HUES48 (cell line): ENCODE data around the gene MSL3B.

ENCODE experiments used
- H3K27ac ChIP-seq: one replicate; pipeline ENCODE4 v1.7.0; 2013; ENCODE audit warnings: low read depth, low read length, inconsistent platforms
- H3K27me3 ChIP-seq: 2 replicates; pipeline ENCODE4 v1.6.1; 2013; ENCODE audit warnings: mild to moderate bottlenecking, low read length; ENCODE audit not compliant: control insufficient read depth, insufficient read depth
- H3K36me3 ChIP-seq: 2 replicates; pipeline ENCODE4 v1.6.1; 2013; ENCODE audit warnings: low read length; ENCODE audit not compliant: control insufficient read depth, insufficient read depth
- H3K4me1 ChIP-seq: 2 replicates; pipeline ENCODE4 v1.6.1; 2013; ENCODE audit warnings: mild to moderate bottlenecking, low read length; ENCODE audit not compliant: control insufficient read depth, insufficient read depth
- H3K4me3 ChIP-seq: 2 replicates; pipeline ENCODE4 v1.5.1; 2013; ENCODE audit warnings: mild to moderate bottlenecking, low read depth, low read length
- H3K9ac ChIP-seq: 2 replicates; pipeline ENCODE4 v1.6.1; 2013; ENCODE audit warnings: mild to moderate bottlenecking, low read depth, low read length, moderate library complexity
- H3K9me3 ChIP-seq: 2 replicates; pipeline ENCODE4 v1.6.1; 2013; ENCODE audit warnings: low read length; ENCODE audit not compliant: control insufficient read depth, insufficient read depth

Gene MSL3B

DNA sequence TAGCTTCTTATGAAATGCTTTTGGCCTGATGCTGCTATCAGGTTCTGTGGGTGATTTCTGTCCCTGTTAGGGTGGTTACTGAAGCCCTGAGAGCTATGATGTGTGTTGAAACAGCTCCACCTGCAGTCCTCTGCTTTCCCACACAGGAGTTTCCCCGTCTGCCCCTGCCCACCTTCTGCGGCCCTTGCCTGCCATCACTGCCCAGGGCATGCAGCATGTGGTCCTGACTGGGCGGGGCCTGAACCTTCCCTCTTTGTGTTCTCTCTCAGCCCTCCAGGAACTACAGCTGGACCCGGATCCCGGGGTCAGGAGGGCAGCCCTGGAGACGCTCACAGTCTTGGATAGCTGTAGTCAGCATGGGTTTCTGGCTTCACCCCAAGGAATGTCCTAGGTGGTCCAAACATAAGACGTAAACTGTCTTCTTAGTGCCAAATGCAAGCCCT lies 35.3 kb downstream of the MSL3B start:
- Histone ChIP-seq H3K27ac (no peak overlapping the region), H3K9me3 (no peaks in the 10 kb centered on the region), H3K36me3 (peaks cover 39% of the 10 kb centered on the region), H3K27me3 (no peaks in the 10 kb centered on the region), H3K4me1 (peaks cover 4% of the 10 kb centered on the region; the same call in 1 of the 2 replicates), H3K4me3 (no peak overlapping the region), H3K9ac (no peak overlapping the region)

GRCh38 chr2:233832414-233832813 lies 35.8 kb downstream of the MSL3B start:
- H3K9me3 ChIP-seq: no peaks in the 10 kb centered on the region
- peaks cover 4% of the 10 kb centered on the region; the same call in 1 of the 2 replicates for H3K4me1 ChIP-seq
- no peak overlapping the region for H3K4me3 ChIP-seq
- peaks cover 34% of the 10 kb centered on the region for H3K36me3 ChIP-seq
- no peak overlapping the region for H3K27ac ChIP-seq
- H3K27me3 ChIP-seq: no peaks in the 10 kb centered on the region
- H3K9ac ChIP-seq: no peak overlapping the region

- Histone ChIP-seq H3K9ac (no peak overlapping the region), H3K9me3 (no peaks in the 10 kb centered on the region), H3K27me3 (no peaks in the 10 kb centered on the region), H3K4me1 (peaks cover 4% of the 10 kb centered on the region; the same call in 1 of the 2 replicates), H3K27ac (no peak overlapping the region), H3K4me3 (no peak overlapping the region), H3K36me3 (peaks cover 31% of the 10 kb centered on the region)
These were observed 36.3 kb downstream of the MSL3B start for GRCh38 chr2:233831861-233832260.

DNA sequence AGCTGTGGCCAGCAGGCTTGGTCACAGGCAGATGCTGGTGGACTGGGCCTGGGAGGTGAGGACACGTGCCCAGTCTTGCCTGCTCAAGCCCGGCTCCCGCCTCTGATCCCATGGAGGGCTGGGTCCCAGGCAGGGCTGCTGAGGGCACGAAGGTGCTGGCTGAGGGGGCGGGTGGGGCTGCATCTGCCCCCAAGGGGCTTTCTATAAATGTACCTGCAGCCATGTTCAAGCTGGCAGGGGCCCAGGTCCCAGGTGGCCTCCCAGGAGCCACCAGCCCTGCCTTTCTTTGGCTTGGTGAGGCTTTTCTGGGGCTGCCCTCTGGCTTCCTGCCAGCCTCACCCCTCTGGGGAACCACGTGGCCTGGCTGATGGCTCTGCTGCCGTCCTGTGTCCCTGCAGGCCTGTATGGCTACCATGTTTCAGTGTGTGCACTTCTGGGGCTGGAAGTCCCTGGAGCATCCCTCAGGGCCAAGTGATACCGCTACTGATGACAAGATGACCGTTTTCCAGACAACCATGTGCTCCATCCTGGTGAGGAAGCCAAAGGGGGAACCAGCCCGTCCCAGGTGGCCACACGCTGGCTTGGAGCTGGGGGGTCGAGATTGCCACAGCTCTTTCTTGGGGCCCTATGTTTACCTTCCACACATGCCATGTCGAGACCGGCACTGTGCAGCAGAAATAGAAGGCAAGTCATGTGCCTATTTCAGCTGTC lies 37.0 kb downstream of the MSL3B start:
- no peak overlapping the region for H3K27ac ChIP-seq
- H3K36me3 ChIP-seq: peaks cover 24% of the 10 kb centered on the region
- peaks cover 4% of the 10 kb centered on the region; the same call in 1 of the 2 replicates for H3K4me1 ChIP-seq
- H3K9ac ChIP-seq: no peak overlapping the region
- no peaks in the 10 kb centered on the region for H3K27me3 ChIP-seq
- H3K4me3 ChIP-seq: no peak overlapping the region
- no peaks in the 10 kb centered on the region for H3K9me3 ChIP-seq

- Histone ChIP-seq H3K9ac (no peak overlapping the region), H3K27ac (no peak overlapping the region), H3K4me1 (peaks cover 4% of the 10 kb centered on the region; the same call in 1 of the 2 replicates)
These were observed 37.9 kb downstream of the MSL3B start for GRCh38 chr2:233830111-233830802.

GRCh38 chr2:233829193-233830110 lies 38.7 kb downstream of the MSL3B start:
- H3K36me3 ChIP-seq: peaks cover 7% of the 10 kb centered on the region
- H3K4me3 ChIP-seq: no peak overlapping the region
- H3K9me3 ChIP-seq: no peaks in the 10 kb centered on the region
- H3K27ac ChIP-seq: no peak overlapping the region
- no peak overlapping the region for H3K9ac ChIP-seq
- peaks cover 4% of the 10 kb centered on the region; the same call in 1 of the 2 replicates for H3K4me1 ChIP-seq
- H3K27me3 ChIP-seq: no peaks in the 10 kb centered on the region

More at GRCh38 chr2:233830111-233830802, 37.9 kb downstream of the MSL3B start:
- Histone ChIP-seq H3K27me3 (no peaks in the 10 kb centered on the region), H3K9me3 (no peaks in the 10 kb centered on the region), H3K36me3 (peaks cover 15% of the 10 kb centered on the region), H3K4me3 (no peak overlapping the region)

DNA sequence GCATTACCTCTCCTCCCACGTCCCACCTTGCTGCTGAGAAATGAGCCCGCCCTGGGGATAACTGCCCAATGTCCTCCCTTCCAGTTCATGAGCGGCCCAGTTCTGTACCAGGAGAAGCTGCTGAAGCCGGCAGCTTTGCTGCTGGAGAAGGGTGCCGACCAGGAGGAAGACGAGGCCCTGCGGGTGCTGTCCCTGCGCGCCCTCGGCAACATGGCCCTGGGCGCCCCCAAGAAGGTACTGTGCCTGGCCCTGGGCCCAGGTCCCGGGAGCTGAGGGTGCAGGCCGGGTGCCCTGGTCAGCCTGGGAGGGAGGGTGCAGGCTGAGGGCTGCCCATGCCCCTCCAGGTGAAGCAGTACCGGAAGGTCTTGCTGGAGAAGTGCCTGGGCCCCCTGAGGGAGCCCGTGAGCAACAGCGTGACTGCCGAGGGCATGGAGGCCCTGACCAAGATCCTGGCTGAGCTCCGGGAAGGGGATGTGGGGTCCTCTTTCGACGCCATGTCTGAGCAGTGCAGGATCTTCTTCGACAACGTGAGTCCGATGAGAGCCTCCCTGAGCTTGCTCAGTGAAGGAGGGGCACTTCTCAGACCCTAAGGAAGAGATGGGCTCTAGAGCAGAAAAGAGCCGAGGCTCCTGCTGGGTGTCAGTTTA lies 39.5 kb downstream of the MSL3B start:
- no peak overlapping the region for H3K9ac ChIP-seq
- no peaks in the 10 kb centered on the region for H3K27me3 ChIP-seq
- no peaks in the 10 kb centered on the region for H3K36me3 ChIP-seq
- H3K4me1 ChIP-seq: peaks cover 4% of the 10 kb centered on the region; the same call in 1 of the 2 replicates
- no peaks in the 10 kb centered on the region for H3K9me3 ChIP-seq
- no peak overlapping the region for H3K4me3 ChIP-seq
- no peak overlapping the region for H3K27ac ChIP-seq

- Histone ChIP-seq H3K27me3 (no peaks in the 10 kb centered on the region), H3K4me1 (no peaks in the 10 kb centered on the region), H3K4me3 (no peak overlapping the region)
These were observed 43.8 kb downstream of the MSL3B start for GRCh38 chr2:233824373-233824772.

GRCh38 chr2:233823731-233824121 lies 44.5 kb downstream of the MSL3B start:
- Histone ChIP-seq H3K36me3 (no peaks in the 10 kb centered on the region), H3K27me3 (no peaks in the 10 kb centered on the region), H3K9me3 (no peaks in the 10 kb centered on the region), H3K27ac (no peak overlapping the region), H3K9ac (no peak overlapping the region), H3K4me1 (no peaks in the 10 kb centered on the region), H3K4me3 (no peak overlapping the region)

More at GRCh38 chr2:233824373-233824772, 43.8 kb downstream of the MSL3B start:
- H3K9ac ChIP-seq: no peak overlapping the region
- no peak overlapping the region for H3K27ac ChIP-seq
- no peaks in the 10 kb centered on the region for H3K9me3 ChIP-seq
- no peaks in the 10 kb centered on the region for H3K36me3 ChIP-seq
